GM19238 (cell line): ENCODE results near the gene GRID1.

Experiments used
- DNase-seq: peaks from one replicate; pipeline ENCODE4 v3.0.0; 2011; ENCODE audit warnings: low spot score; ENCODE audit not compliant: insufficient read length

The GRID1 gene

GRCh38 chr10:86267286-86268195, 99.1 kb downstream of the GRID1 start:
- no peak for DNase-seq

- DNase-seq = no peak
Measured at GRCh38 chr10:86266446-86267242, 100.0 kb downstream of the GRID1 start.

DNA sequence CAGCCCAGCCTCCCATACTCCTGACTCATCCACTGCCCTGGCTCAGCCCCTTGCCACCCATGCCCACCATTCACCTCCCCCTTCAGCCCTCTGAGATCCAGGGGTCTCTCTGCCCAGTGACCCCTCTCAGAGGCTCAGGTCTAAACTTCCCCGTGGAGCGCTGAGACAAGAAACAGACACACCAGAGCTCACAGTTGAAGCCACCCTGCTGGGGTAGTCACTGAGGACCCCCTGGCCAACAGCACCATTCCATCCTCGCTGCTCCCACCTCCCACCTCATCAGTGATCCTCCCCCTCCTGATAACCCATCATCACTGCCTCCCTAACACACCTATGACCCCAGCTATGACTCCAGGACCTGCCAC, 100.7 kb downstream of the GRID1 start:
- no peak for DNase-seq

DNA sequence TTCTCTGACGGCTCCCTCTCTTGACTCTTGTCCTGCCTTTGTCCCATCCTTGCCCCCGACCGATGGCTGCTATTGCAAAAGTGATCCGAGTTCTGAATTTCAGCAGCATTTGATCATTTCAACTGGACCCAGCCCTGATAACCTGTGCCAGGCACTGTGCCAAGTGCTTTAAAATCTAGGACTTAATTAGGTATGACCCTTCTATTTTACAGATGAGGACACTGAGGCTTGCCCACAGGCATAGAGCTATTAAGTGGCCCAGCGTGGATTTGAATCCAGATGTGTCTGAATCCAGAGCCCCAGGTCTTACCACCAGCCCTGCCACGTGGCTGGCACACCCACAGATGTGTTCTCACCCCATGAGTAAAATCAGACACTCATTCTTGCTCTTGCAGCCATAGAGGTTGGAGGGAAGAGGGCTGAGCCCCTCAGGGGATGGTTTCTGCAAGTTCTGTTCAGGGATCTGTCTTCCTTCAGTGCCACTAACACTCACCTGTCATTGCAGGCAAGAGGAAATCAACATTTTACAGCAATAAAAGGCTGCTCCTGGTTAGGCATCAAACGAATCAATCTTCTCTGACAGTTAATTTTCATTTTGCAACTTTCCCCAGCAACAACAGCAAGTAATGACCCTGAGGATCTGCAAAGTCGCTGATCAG, 101.2 kb downstream of the GRID1 start:
- no peak for DNase-seq

GRCh38 chr10:86264481-86265231, 101.9 kb downstream of the GRID1 start:
- DNase-seq = no peak

DNA sequence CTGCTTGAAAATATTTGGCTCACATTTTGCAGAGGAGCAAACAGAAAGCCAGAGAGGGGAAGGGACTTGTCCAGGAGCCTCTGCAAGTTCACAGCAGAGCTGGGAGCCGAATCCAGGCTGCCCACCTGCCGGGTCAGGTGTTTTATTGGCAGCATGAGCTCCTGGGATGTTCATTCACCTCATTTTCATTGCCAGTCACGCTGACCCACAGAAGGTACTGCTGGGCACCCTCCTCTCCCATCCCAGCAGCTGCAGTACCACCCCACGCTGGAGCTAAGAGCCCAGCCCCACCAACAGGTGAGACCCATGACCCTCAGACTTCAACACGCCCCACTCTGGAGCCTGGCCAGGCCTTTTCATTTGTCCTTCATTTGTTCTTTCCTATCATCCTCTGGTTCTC, 102.7 kb downstream of the GRID1 start:
- DNase-seq = no peak

- no peak for DNase-seq
Measured at GRCh38 chr10:86263209-86263608, 103.4 kb downstream of the GRID1 start.

GRCh38 chr10:86262688-86263181, 103.9 kb downstream of the GRID1 start:
- no peak for DNase-seq

DNA sequence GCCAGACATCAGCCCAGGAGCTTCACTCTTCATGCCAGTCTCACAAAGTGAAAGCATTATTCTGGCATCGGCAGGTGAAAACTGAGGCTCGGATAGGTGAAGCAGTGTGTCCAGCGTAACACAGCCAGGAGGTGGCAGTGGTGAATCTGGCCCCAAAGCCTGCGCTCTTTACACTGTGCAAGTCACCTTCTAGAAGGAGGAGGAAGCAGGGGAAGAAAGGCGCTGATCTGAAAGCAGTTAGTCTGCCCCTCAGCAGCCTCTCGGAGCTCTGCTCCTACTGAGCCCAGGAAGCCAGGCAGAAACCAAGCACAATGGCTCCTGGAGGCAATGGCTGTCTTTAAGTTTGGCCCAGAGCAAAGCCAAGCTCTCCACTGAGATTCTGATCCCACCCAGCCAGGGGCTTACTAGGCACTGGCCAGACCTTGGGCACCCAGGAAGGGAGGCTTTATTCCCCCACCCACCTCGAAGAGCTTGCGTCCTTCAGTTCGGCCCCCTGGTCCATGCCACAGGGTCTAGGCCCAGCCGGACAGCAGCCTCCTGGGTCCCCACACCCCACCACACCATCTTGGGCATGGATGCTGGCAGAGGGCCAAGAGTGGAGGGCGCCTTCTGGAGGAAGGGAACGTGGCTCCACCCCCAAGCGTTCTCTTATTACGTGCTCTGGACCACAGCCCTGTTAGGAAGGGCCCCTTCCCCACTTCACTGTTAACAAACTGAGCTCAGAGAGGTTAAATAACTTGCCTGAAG, 104.5 kb downstream of the GRID1 start:
- no peak for DNase-seq

GRCh38 chr10:86261470-86261869, 105.1 kb downstream of the GRID1 start:
- no peak for DNase-seq

- no peak for DNase-seq
Measured at GRCh38 chr10:86260564-86260963, 106.0 kb downstream of the GRID1 start.

- no peak for DNase-seq
Measured at GRCh38 chr10:86259901-86260562, 106.6 kb downstream of the GRID1 start.

DNA sequence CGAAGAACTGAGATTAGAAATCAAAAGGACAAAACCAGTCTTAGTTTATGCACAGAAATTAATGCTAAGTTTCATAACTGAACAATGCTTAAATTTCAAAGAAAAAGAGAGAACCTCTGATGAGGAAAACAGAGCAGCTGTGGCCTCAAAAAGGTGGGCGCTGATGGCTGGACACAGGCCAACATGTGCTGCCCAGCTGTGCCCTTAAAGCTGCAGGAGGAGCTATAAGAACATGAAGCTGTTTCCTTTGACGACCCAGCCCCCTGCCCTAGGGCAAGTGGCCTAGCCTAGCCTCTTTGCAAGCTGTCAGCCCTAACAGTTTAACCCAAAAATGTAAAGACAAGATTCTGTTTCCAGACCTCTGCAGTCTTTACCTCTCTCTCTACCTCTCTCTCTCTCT, 107.7 kb downstream of the GRID1 start:
- DNase-seq = no peak

- DNase-seq = no peak
Measured at GRCh38 chr10:86258499-86258898, 108.1 kb downstream of the GRID1 start.

DNA sequence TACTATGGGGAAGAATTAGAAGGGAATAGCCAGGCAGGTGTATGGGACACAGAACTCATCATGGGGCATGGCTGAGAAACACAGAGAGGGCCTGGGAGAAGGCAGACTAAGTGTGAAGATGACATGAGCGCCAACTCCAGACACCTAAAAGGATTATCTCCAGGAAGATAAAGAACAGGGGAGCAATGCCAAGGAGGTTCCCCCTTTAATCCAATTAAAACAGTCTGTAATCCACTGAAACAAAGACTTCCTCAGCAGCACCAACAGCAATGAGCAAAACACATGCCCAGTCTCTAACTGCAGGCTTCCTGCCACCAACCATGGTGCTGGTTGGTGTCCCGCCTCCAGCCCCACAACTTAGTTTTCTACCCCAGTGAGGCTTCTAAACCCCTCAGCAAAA, 108.9 kb downstream of the GRID1 start:
- DNase-seq = no peak

- DNase-seq = no peak
Measured at GRCh38 chr10:86256690-86257315, 109.8 kb downstream of the GRID1 start.

DNA sequence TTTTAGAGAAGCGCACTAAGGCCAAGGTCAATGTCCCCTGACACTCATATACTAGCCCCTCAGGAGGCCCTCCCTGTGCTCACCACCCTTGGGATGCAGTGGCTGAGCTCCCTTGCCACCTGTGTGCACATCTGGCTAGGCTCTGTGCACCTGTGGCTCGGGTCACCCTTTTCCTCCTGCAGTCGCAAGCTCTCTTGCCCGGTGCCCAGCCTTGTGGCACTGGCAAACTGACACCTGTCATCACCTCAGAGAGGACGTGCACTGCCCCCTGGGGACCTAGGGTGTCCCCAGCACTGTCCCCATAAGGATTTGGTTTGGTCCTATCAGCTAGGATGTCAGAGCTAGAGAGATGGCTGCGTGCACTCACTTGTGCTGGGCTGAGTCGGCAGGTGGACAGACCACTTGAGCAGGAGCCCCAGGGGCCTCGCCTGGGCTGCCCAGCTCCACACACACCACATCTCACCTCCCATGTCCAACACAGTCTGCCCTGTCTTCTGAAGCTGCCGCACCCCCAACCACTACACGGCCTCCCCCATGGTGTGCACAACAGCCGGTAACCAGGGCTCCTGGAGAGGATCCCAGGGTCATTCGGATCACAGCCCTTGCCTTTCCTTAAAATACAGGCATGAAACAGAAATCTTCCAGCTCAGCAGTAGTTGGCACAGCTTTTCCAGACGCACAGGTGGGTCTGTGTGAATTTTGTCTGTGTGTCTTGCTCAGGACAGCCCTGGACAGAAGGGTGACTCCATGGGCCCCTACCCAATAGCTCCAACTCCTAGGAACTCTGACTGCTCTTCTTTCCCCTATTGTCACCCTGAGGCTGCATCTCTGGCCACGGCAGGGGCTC, 111.0 kb downstream of the GRID1 start:
- no peak for DNase-seq

- DNase-seq = no peak
Measured at GRCh38 chr10:86254526-86255174, 111.9 kb downstream of the GRID1 start.
